HepG2 (cell line): ENCODE results near the gene PTPN14. TPM values are rescaled to one million over a fixed set of nuclear protein-coding genes. Genes with fewer than 3 reads are reported as not detected.

Source experiments
- ATAC-seq: fragments of 200-7000 bp; cut with Tn5 transposase; 3 replicates; pipeline ENCODE4 v1.9.1; 2020; ENCODE audit warnings: mild to moderate bottlenecking, moderate library complexity
- BruUV-seq: library from RNA; stranded (reverse); fragments of 400-500 nt; replicated peaks from 2 replicates; lab custom pipeline; 2021; lab: Mats Ljungman, UMichigan
- CTCF ChIA-PET: fragments of 300-600 bp; formaldehyde crosslinking; extraction: SDS; loops from one replicate; lab custom pipeline; 2021; ENCODE audit warnings: low total read pairs, inconsistent platforms, low intra/inter-chr PET ratio; lab: Yijun Ruan, JAX
- POLR2A ChIA-PET: fragments of 350-600 bp; sonication (Branson Sonifier 250); formaldehyde crosslinking; loops from one replicate; lab custom pipeline; 2020; ENCODE audit warnings: antibody characterized with exemption, inconsistent platforms; lab: Yijun Ruan, JAX
- DNase-seq: peaks from one replicate; pipeline ENCODE4 v3.0.0-alpha.2; 2015; ENCODE audit warnings: low spot score
- FAIRE-seq: peaks from 3 replicates; lab custom pipeline; 2011; peaks lifted over from hg19 to GRCh38; lab: Jason Lieb, UNC
- H2AFZ ChIP-seq: one replicate; pipeline ENCODE4 v1.6.1; 2011; ENCODE audit warnings: low read length, inconsistent platforms
- H3K27ac ChIP-seq: fragments of 300-600 bp; 3 replicates; pipeline ENCODE4 v1.8.0; 2011; ENCODE audit warnings: mixed run types, mild to moderate bottlenecking, mixed read lengths, low read length, inconsistent platforms; ENCODE audit not compliant: insufficient read depth; ENCODE audit errors: extremely low read length
- H3K27me3 ChIP-seq, 2 experiments: fragments of 200-600 bp in 1 of 2; 2 replicates in 1 of 2; 3 replicates in 1 of 2; pipeline versions ENCODE4 v1.6.0 to v1.8.0; 2011; ENCODE audit warnings: low read length in 2 of 2, mild to moderate bottlenecking in 2 of 2, moderate library complexity in 2 of 2, inconsistent platforms in 1 of 2; ENCODE audit not compliant: insufficient read depth in 2 of 2, control insufficient read depth in 1 of 2
- H3K36me3 ChIP-seq, 2 experiments: fragments of 200-600 bp in 1 of 2; replicated peaks in 1 of 2; 2 replicates in 1 of 2; 3 replicates in 1 of 2; pipeline versions ENCODE4 v1.5.1 to v1.8.0; 2011; ENCODE audit warnings: low read length in 2 of 2, inconsistent platforms in 1 of 2; ENCODE audit not compliant: insufficient read depth in 2 of 2, control insufficient read depth in 1 of 2
- H3K4me1 ChIP-seq: 2 replicates; pipeline ENCODE4 v1.5.1; 2012; ENCODE audit warnings: low read length, inconsistent platforms; ENCODE audit not compliant: insufficient read depth
- H3K4me2 ChIP-seq: 2 replicates; pipeline ENCODE4 v1.6.0; 2011; ENCODE audit warnings: low read depth, low read length, inconsistent platforms
- H3K4me3 ChIP-seq, 3 experiments: fragments of 200-600 bp in 1 of 3; sonication (generic), shearing (Covaris generic) in 1 of 3; replicated peaks in 1 of 3; 2 replicates each; pipeline ENCODE4 v1.5.1; 2011 to 2016; ENCODE audit warnings: low read length in 3 of 3, inconsistent platforms in 2 of 3, low read depth in 2 of 3, mild to moderate bottlenecking in 2 of 3, control low read depth in 1 of 3, mixed read lengths in 1 of 3; ENCODE audit not compliant: insufficient read depth in 1 of 3
- H3K79me2 ChIP-seq: one replicate; pipeline ENCODE4 v1.6.1; 2011; ENCODE audit warnings: low read length, inconsistent platforms; ENCODE audit not compliant: insufficient read depth
- H3K9ac ChIP-seq: 2 replicates; pipeline ENCODE4 v1.6.0; 2011; ENCODE audit warnings: mild to moderate bottlenecking, low read depth, low read length, inconsistent platforms; ENCODE audit not compliant: insufficient read depth
- H3K9me3 ChIP-seq: 2 replicates; pipeline ENCODE4 v1.5.1; 2012; ENCODE audit warnings: mild to moderate bottlenecking, low read length
- H4K20me1 ChIP-seq: 2 replicates; pipeline ENCODE4 v1.6.0; 2011; ENCODE audit warnings: inconsistent platforms, mild to moderate bottlenecking, low read length, moderate library complexity; ENCODE audit not compliant: insufficient read depth
- MAFF ChIP-seq: IDR thresholded peaks from 2 replicates; pipeline ENCODE4 v1.6.1; 2011; ENCODE audit warnings: low read depth, low read length, improper control_type of control experiment
- MAFK ChIP-seq, 2 experiments: IDR thresholded peaks in 1 of 2; conservative IDR thresholded peaks in 1 of 2; 2 replicates each; pipeline ENCODE4 v1.6.1; 2011; ENCODE audit warnings: improper control_type of control experiment in 2 of 2, low read length in 2 of 2
- ZBTB8A ChIP-seq: sonication (generic); formaldehyde crosslinking; IDR thresholded peaks from 2 replicates; pipeline ENCODE4 v1.4.0; 2020; ENCODE audit warnings: mild to moderate bottlenecking, low read depth, missing genetic modification reagents, borderline replicate concordance
- ZHX2 ChIP-seq, 2 experiments: sonication (generic) in 1 of 2; formaldehyde crosslinking in 1 of 2; IDR thresholded peaks; 2 replicates each; pipeline versions ENCODE4 v1.6.1 to v1.9.0; 2014 to 2022; ENCODE audit warnings: antibody characterized with exemption in 1 of 2, borderline replicate concordance in 1 of 2, inconsistent platforms in 1 of 2, low read depth in 1 of 2, missing genetic modification reagents in 1 of 2
- ZNF552 ChIP-seq: sonication (generic); formaldehyde crosslinking; IDR thresholded peaks from 2 replicates; pipeline ENCODE4 v1.9.0; 2022; ENCODE audit warnings: missing genetic modification reagents, mild to moderate bottlenecking, borderline replicate concordance
- WGBS: methylation state at CpG from one replicate; pipeline ENCODE4 v1.1.6; 2017; ENCODE audit warnings: low lambda C conversion rate; 5-methylcytosine and 5-hydroxymethylcytosine counted together
- in situ Hi-C: cut with HindIII; loops from 2 replicates; pipeline ENCODE4 v1.10.0; 2017; ENCODE audit warnings: low pct_unique_long_range_greater_than_20kb; ENCODE audit not compliant: extremely low pct_ligation_motif_present
- intact Hi-C: fragments of 100-400 bp; cut with micrococcal nuclease; formaldehyde crosslinking; loops from one replicate; pipeline ENCODE4 v1.10.0; 2022; ENCODE audit not compliant: unreplicated experiment
- polyA plus RNA-seq, 8 experiments: library from polyadenylated mRNA; depleted of rRNA in 3 of 8; stranded (reverse) in 7 of 8; unstranded in 1 of 8; fragments of >200 nt; fragmentation: Illumina TruSeq in 4 of 8; extraction: Trizol in 4 of 8; gene quantifications; 2 replicates each; pipeline versions ENCODE4 v1.2.1 to v1.2.3, GENCODE V29; 2011 to 2016; ENCODE audit warnings: low read depth in 4 of 8, missing spikeins in 1 of 8, mixed read lengths in 1 of 8; ENCODE audit not compliant: insufficient read depth in 1 of 8
- total RNA-seq, 5 experiments: library from RNA; depleted of rRNA; stranded (reverse); fragments of >200 nt; fragmentation: Illumina TruSeq; extraction: Trizol; gene quantifications; 2 replicates each; pipeline ENCODE4 v1.2.3, GENCODE V29; 2016; ENCODE audit warnings: low read depth in 1 of 5
- TF ChIP-seq, protein P1 (sequence below): sonication (generic); formaldehyde crosslinking; IDR thresholded peaks from 2 replicates; pipeline ENCODE4 v1.5.0; 2020; ENCODE audit warnings: missing genetic modification reagents

The PTPN14 gene
- total and polyA plus RNA-seq, 2 of the 13 experiments (the other 11 are each of a cell fraction or from before 2014, with no cell fraction given): 3.9 to 4.7 TPM

- WGBS: 71% methylated on average over 1 of the region's 1 CpG
These were observed 119.2 kb downstream of the PTPN14 start for GRCh38 chr1:214432245-214432644.

DNA sequence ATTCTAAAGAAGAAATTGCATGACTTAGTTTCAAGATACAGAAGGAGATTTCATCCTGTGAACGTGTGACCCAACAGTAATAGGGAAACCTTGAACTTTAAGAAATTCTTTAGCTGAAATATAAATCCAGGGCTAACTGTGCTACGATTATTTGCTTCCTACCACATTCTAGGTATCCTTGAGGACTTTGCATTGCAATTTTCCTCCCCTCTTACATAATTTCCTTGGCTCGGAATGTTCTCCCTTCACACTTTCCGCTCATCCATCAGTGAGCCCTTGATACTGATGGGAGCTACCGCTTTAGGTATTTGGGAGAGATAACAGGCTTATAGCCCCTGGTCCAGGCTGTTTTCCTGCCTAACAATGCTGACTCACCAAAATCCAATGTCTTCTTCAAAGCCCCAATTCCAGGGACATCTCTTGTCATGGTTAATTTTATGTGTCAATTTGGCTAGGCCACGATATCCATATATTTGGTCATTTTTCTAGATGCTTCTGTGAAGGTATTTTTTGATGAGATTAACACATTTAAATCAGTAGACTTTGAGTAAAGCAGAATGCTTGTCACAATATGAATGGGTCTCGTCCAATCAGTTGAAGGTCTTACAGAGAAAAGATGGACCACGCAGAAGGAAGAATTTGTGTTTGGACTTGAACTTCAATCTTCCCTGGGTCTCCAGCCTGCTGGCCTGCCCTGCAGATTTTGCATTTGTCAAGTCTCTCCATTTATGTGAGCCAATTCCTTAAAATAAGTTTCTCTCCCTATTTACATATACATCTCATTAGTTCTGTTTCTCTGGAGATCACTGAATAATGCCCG, 121.2 kb downstream of the PTPN14 start:
- 95% methylated on average over 9 of the region's 9 CpGs for WGBS
- Histone ChIP-seq H2AFZ (no peak overlapping the region), H3K4me2 (no peak overlapping the region), H3K9me3 (no peaks in the 10 kb centered on the region), H3K79me2 (no peaks in the 10 kb centered on the region), H3K4me3 (no peak overlapping the region), H3K27me3 (no peaks in the 10 kb centered on the region; a peak in 1 of 5 replicates), H3K36me3 (no peaks in the 10 kb centered on the region; a peak in 1 of 5 replicates), H4K20me1 (no peaks in the 10 kb centered on the region), H3K9ac (no peak overlapping the region), H3K27ac (no peak overlapping the region), H3K4me1 (peaks cover 10% of the 10 kb centered on the region)
- no peak for ATAC-seq
- POLR2A ChIA-PET: no interaction called here
- no peak for FAIRE-seq
- in situ Hi-C loops: loop anchor here (10.0 kb wide), 1 partner anchor 135 kb away; no protein-coding TSS in a partner anchor
- no peak for DNase-seq
- intact Hi-C loops: no loop called here
- TF ChIP-seq MAFK (conservative IDR thresholded peaks at IDR 0.05 in 1 of 2, IDR thresholded peaks at IDR 0.05 in 1 of 2; ENCODE audit: low read length in 2 of 2) (peak; percentile 85 to 89), MAFF (peak; percentile 83), ZHX2 (IDR thresholded peaks at IDR 0.05; ENCODE audit: low read depth) (no peak), ZHX2 (CRISPR knock-in tag; IDR thresholded peaks at IDR 0.05; ENCODE audit: borderline replicate concordance) (no peak)
- no TSS peak for BruUV-seq
- CTCF ChIA-PET: no interaction called here

More at GRCh38 chr1:214432245-214432644, 119.2 kb downstream of the PTPN14 start:
- BruUV-seq: no TSS peak
- Histone ChIP-seq H3K9ac (no peak overlapping the region), H3K4me2 (no peak overlapping the region), H3K4me1 (peaks cover 10% of the 10 kb centered on the region), H3K9me3 (no peaks in the 10 kb centered on the region), H3K36me3 (no peaks in the 10 kb centered on the region; a peak in 1 of 5 replicates), H3K27me3 (no peaks in the 10 kb centered on the region; a peak in 1 of 5 replicates), H3K27ac (no peak overlapping the region), H3K79me2 (no peaks in the 10 kb centered on the region), H2AFZ (no peak overlapping the region), H3K4me3 (no peak overlapping the region), H4K20me1 (no peaks in the 10 kb centered on the region)
- FAIRE-seq (no peak), ATAC-seq (no peak), DNase-seq (no peak)
- ChIA-PET POLR2A (no interaction called here), CTCF (no interaction called here)
- TF ChIP-seq MAFK (conservative IDR thresholded peaks at IDR 0.05 in 1 of 2, IDR thresholded peaks at IDR 0.05 in 1 of 2; ENCODE audit: low read length in 2 of 2) (peak; percentile 4 to 39; a peak in 2 of 4 replicates), ZNF552 (CRISPR knock-in tag) (no peak), ZBTB8A (no peak)
- TF ChIP-seq, protein P1, sequence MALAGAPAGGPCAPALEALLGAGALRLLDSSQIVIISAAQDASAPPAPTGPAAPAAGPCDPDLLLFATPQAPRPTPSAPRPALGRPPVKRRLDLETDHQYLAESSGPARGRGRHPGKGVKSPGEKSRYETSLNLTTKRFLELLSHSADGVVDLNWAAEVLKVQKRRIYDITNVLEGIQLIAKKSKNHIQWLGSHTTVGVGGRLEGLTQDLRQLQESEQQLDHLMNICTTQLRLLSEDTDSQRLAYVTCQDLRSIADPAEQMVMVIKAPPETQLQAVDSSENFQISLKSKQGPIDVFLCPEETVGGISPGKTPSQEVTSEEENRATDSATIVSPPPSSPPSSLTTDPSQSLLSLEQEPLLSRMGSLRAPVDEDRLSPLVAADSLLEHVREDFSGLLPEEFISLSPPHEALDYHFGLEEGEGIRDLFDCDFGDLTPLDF (CRISPR knock-in tag): no peak
- in situ Hi-C loops: no loop called here
- intact Hi-C loops: no loop called here
